ENCODE results near the gene ICA1L.
A peak's percentile ranks its signal among the peaks of the same experiment; 100 is the strongest.

ICA1L gene

GRCh38 chr2:202842690-202843089, 28.9 kb downstream of the ICA1L start:
- no peak for TF ChIP-seq CTCF (IDR thresholded peaks at IDR 0.05; ENCODE audit: borderline replicate concordance, insufficient read depth, low read depth, low read length)
- no peak overlapping the region for H3K4me3 ChIP-seq (ENCODE audit: low read depth, low read length)

DNA sequence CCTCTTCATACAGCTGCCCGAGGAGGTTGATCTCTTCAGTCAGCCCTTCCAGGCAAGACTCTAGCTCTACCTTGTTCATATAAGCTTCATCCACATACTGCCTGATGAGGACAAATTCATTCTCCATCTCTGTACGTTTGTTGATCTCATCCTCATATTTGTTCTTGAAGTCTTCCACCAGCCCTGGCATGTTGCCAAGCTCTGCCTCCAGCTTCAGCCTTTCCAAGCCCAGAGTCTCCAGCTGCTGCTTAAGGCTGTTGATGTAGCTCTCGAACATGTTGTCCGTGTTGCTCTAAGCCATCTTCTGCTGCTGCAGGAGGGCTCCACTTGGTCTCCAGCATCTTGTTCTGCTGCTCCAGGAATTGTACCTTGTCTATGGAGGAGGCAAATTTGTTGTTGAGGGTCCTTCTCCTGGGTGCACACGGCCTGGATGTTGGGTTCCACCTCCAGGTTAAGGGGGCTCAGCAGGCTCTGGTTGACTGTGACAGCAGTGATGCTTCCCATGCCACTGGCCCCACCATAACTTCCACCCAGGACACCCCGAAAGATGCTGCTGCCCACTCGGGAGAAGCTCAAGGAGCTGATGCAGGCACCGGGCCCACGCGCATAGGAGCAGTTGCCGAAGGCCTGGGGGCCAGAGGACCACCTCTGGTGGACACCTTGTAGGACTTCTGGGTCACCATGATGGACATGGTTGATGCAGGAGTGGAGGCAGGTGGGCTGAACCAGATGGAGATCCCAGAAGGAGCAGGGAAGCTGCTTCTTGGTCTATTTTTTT, 30.3 kb downstream of the ICA1L start:
- H3K4me3 ChIP-seq (ENCODE audit: low read depth, low read length), result no peak overlapping the region
- TF ChIP-seq CTCF (IDR thresholded peaks at IDR 0.05; ENCODE audit: borderline replicate concordance, insufficient read depth, low read depth, low read length), result no peak

GRCh38 chr2:202831242-202832220, 40.0 kb downstream of the ICA1L start:
- peak; percentile 60; the same call in 1 of the 2 replicates for TF ChIP-seq CTCF (IDR thresholded peaks at IDR 0.05; ENCODE audit: borderline replicate concordance, insufficient read depth, low read depth, low read length)
- no peak overlapping the region for H3K4me3 ChIP-seq (ENCODE audit: low read depth, low read length)

GRCh38 chr2:202824901-202825300, 46.7 kb downstream of the ICA1L start:
- TF ChIP-seq CTCF (IDR thresholded peaks at IDR 0.05; ENCODE audit: borderline replicate concordance, insufficient read depth, low read depth, low read length), result no peak
- H3K4me3 ChIP-seq (ENCODE audit: low read depth, low read length), result no peak overlapping the region

- H3K4me3 ChIP-seq (ENCODE audit: low read depth, low read length), result no peak overlapping the region
- no peak for TF ChIP-seq CTCF (IDR thresholded peaks at IDR 0.05; ENCODE audit: borderline replicate concordance, insufficient read depth, low read depth, low read length)
These were observed 49.2 kb downstream of the ICA1L start for GRCh38 chr2:202822411-202822810.

DNA sequence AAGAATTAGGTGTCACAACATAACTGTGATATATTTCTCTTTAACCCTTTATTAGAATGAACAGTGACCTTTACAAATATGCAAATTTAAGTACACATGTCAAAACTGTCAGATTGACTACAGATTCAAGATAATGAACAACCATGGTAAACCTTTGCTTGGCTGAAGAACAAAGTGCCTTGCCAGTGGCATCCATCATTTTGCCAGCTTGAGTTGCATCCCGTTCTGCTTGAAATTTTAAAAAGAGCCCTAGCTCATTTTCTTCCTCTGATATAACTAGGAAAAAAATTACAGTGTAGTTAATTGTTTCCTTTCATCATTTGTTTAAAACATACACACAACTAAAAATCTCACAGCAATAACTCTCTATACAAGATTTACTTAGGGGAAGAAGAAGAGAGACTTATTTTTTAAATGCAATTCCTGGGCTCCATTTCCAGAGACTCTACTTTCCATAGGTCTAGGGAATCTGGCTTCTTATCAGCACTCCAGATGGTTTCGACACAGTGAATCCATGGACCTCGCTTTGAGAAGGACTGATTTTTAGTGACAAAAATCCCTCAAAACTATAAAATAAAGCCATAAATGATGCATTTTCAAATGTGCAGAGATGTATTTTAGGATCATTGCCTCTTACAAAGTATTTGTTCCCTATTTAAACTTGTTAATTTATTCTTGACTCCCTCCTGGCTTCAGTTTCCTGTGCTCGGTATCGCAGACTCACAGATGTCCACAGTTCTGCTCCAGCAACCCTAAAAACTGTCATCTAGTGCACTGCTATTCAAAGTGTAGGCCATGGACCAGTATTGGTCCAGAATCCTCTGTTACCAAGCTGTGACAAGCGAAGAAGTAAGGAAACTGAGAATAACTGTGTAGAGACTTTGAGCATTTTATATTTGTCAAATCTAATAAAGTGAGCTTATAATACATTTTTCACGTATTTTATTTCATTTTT, 50.1 kb downstream of the ICA1L start:
- no peak overlapping the region for H3K4me3 ChIP-seq (ENCODE audit: low read depth, low read length)
- no peak for TF ChIP-seq CTCF (IDR thresholded peaks at IDR 0.05; ENCODE audit: borderline replicate concordance, insufficient read depth, low read depth, low read length)

Measured in GM12875 (cell line).